HG02943 (cell line): Measurements from ENCODE around the gene DROSHA.

Source experiments
- ATAC-seq: cut with Tn5 transposase; IDR thresholded peaks from one replicate; pipeline ENCODE4 v1.9.1; 2021; ENCODE audit warnings: mild to moderate bottlenecking, low read depth, moderate library complexity; ENCODE audit not compliant: unreplicated experiment

The DROSHA gene

DNA sequence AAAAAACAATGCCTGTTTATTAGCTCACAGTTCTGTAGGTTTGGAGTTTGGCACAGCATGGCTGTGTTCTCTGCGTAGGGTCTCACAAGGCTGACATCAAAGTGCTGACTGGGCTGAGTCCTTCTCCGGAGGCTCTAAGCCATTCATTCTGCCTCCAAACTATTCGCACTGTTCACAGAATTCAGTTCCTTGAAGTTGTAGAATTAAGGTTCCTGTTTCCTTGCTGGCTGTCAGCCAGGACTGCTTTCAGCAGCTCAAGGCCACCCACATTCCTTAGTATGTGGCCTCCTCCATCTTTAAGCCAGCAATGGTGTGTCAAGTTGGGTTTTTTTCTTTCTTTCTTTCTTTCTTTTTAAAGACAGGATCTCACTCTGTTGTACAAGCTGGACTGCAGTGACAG, 176.6 kb downstream of the DROSHA start:
- no peak for ATAC-seq
